ENCODE measurements around the gene GRAP.

Gene GRAP

DNA sequence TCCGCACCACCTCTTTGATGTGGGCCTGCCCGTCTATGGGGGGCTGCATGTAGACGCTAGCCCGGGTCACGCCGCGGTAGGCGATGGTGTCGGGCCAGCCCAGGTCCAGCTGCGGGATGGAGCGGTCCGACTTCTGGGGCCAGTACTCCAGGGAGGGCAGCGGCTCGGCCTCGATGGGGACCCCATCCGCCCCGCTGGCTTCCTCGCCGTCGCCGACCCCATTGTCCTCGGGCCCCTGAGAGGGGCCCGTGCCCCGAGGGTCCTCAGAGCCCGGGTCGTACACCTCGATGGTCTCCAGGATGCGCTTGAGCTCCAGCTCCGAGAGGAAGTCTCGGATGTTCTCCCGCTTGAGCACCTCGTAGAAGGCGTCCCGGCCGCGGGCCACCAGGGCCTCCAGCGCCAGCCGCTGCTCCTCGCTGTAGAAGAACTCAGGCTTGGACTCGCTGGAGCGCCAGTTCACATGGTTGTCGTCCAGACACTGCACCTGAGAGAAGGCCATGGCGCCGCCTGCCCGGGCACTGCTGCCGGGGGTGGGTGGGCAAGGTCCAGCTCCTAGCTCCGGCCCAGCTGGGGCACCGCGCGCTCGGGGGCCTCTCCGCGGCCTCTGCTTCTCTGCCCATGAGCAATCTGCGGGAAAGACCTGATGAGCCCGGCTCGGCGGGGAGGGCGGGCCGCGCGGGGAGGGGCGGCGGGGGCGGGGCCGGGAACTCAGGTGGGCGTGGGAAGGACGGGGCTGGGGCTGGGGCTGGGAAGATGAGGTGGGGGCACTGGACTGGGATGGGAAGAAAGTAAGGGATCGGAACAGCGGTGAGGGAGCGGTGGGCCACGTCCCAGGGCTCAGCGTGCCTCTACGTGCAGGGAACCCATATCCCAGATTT, 43.0 kb downstream of the GRAP start (continued):
- TF ChIP-seq KLF10 (tag by site-specific recombination; IDR thresholded peaks at IDR 0.05): no peak
- TF ChIP-seq ZEB2 (tag by site-specific recombination; IDR thresholded peaks at IDR 0.05): no peak
- TF ChIP-seq ZNF114 (tag by site-specific recombination; IDR thresholded peaks at IDR 0.05): no peak
- TF ChIP-seq ZNF266 (tag by site-specific recombination; IDR thresholded peaks at IDR 0.05; ENCODE audit: low read depth): no peak
- no peak for TF ChIP-seq ZNF785 (tag by site-specific recombination; IDR thresholded peaks at IDR 0.05)
- no peak for TF ChIP-seq ZNF677 (tag by site-specific recombination; IDR thresholded peaks at IDR 0.05)
- TF ChIP-seq ZNF626 (tag by site-specific recombination; IDR thresholded peaks at IDR 0.05): no peak
- TF ChIP-seq ZNF629 (tag by site-specific recombination; IDR thresholded peaks at IDR 0.05): no peak
- no peak for TF ChIP-seq ZNF544 (tag by site-specific recombination; IDR thresholded peaks at IDR 0.05)
- TF ChIP-seq ZNF354C (tag by site-specific recombination; IDR thresholded peaks at IDR 0.05; ENCODE audit: borderline replicate concordance, low read depth): no peak
- TF ChIP-seq PRDM10 (tag by site-specific recombination; IDR thresholded peaks at IDR 0.05): no peak
- no peak for TF ChIP-seq GLI4 (tag by site-specific recombination; IDR thresholded peaks at IDR 0.05)
- no peak for TF ChIP-seq PRDM4 (tag by site-specific recombination; IDR thresholded peaks at IDR 0.05)
- TF ChIP-seq ZNF138 (tag by site-specific recombination; IDR thresholded peaks at IDR 0.05; ENCODE audit: borderline replicate concordance): no peak
- TF ChIP-seq ZBTB17 (tag by site-specific recombination; IDR thresholded peaks at IDR 0.05): 0 out of 2 replicates have a peak, but pooled peaks have one; percentile 20
- TF ChIP-seq ZNF37A (tag by site-specific recombination; IDR thresholded peaks at IDR 0.05): no peak
- no peak for TF ChIP-seq ZNF302 (tag by site-specific recombination; IDR thresholded peaks at IDR 0.05; ENCODE audit: low read depth)
- no peak for TF ChIP-seq ZNF211 (tag by site-specific recombination; IDR thresholded peaks at IDR 0.05; ENCODE audit: low read depth)
- TF ChIP-seq, protein P1, sequence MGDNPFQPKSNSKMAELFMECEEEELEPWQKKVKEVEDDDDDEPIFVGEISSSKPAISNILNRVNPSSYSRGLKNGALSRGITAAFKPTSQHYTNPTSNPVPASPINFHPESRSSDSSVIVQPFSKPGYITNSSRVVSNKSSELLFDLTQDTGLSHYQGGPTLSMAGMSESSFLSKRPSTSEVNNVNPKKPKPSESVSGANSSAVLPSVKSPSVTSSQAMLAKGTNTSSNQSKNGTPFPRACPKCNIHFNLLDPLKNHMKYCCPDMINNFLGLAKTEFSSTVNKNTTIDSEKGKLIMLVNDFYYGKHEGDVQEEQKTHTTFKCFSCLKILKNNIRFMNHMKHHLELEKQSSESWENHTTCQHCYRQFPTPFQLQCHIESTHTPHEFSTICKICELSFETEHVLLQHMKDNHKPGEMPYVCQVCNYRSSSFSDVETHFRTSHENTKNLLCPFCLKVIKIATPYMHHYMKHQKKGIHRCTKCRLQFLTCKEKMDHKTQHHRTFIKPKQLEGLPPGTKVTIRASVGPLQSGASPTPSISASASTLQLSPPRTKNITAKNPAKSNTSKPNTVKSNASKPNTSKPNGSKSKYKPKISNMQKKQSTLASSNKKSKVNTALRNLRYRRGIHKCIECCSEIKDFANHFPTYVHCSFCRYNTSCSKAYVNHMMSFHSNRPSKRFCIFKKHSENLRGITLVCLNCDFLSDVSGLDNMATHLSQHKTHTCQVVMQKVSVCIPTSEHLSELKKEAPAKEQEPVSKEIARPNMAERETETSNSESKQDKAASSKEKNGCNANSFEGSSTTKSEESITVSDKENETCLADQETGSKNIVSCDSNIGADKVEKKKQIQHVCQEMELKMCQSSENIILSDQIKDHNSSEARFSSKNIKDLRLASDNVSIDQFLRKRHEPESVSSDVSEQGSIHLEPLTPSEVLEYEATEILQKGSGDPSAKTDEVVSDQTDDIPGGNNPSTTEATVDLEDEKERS (tag by site-specific recombination; IDR thresholded peaks at IDR 0.05): no peak
- no peak for TF ChIP-seq ZNF311 (tag by site-specific recombination; IDR thresholded peaks at IDR 0.05; ENCODE audit: borderline replicate concordance)
- TF ChIP-seq ZSCAN16 (tag by site-specific recombination; IDR thresholded peaks at IDR 0.05): no peak
- TF ChIP-seq SALL2 (tag by site-specific recombination; IDR thresholded peaks at IDR 0.05; ENCODE audit: borderline replicate concordance): no peak
- TF ChIP-seq EGR2 (tag by site-specific recombination; IDR thresholded peaks at IDR 0.05; ENCODE audit: low read depth): 0 out of 2 replicates have a peak, but pooled peaks have one; percentile 19
- no peak for TF ChIP-seq ZNF423 (tag by site-specific recombination; IDR thresholded peaks at IDR 0.05)
- peak; percentile 67; the same call in 1 of the 2 replicates for TF ChIP-seq ZNF394 (tag by site-specific recombination; IDR thresholded peaks at IDR 0.05; ENCODE audit: borderline replicate concordance)
- TF ChIP-seq ZNF391 (tag by site-specific recombination; IDR thresholded peaks at IDR 0.05; ENCODE audit: borderline replicate concordance, low read depth): no peak
- TF ChIP-seq ZNF404 (tag by site-specific recombination; IDR thresholded peaks at IDR 0.05): no peak
- TF ChIP-seq ZNF341 (tag by site-specific recombination; IDR thresholded peaks at IDR 0.05; ENCODE audit: low read depth): no peak
- no peak for TF ChIP-seq AEBP2 (tag by site-specific recombination; IDR thresholded peaks at IDR 0.05; ENCODE audit: borderline replicate concordance)
- no peak for TF ChIP-seq ZNF768 (tag by site-specific recombination; IDR thresholded peaks at IDR 0.05)

Measured in HEK293 (cell line).